ENCODE measurements around the gene MTERF1.
A peak's percentile ranks its signal among the peaks of the same experiment; 100 is the strongest.

Gene MTERF1, protein sequence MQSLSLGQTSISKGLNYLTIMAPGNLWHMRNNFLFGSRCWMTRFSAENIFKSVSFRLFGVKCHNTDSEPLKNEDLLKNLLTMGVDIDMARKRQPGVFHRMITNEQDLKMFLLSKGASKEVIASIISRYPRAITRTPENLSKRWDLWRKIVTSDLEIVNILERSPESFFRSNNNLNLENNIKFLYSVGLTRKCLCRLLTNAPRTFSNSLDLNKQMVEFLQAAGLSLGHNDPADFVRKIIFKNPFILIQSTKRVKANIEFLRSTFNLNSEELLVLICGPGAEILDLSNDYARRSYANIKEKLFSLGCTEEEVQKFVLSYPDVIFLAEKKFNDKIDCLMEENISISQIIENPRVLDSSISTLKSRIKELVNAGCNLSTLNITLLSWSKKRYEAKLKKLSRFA

DNA sequence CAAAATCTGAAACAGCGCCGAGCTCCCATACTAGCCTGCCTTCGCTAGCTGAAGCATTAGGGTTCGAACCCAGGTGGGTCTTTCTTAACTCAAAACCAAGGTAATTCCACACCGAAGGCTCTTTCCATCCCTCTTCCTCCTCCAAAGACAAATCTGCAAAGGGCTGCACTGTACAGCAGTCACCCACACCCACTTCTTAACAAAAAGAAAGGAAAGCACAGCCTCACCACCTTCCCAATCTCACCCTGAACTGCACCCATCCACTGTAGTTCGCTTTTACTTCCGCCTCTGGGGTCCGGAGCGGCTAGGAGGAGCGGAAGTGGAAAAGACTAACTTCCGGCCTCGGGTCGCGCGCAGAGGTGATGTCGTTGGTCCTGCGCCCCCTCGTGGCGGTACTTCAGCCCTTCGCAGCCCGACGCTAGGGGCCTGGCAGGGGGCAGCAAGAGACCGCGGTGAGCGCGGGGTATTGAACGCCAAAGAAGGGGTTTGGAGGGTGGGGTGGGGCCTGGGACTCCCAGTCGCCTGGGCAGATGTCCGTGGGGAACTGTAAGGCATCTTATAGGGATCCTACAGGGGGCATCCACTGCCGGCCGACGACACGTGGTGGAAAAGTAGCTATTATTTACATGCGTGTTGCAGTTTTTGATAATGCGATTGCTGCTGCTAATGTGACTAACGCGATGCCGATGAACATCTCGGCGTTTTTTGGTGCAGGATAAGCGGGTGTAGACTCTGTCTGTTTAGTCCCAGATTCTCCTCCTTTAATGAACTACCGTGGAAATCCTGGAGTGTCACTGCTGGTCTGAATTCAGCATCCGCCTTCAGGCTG is at the start of gene MTERF1:
TSS of gene MTERF1 (minus strand) at position 290 of the 829 bp plus-strand sequence. CDS start 619 bp downstream, outside the sequence.
- no peaks in the 10 kb centered on the region for H3K9me3 Mint-ChIP-seq (ENCODE audit: low read depth)

DNA sequence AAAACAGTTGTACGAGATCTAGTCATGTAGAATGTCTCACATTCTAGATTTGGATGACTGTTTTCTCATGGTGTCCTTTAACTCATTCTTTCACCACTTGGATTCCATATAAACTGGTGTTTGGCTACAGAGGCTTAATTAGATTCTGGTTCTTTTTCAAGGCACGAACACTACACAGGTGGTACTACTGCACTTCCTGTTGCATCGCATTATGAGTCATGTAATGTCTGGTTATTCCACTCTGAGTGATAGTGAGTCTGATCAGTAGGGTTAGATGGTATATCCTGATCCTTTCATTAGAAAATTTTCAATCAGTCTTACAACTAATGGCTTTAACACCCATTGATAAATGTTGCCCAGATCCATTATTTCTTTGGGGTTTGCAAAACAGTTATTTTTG is 49.0 kb upstream of the MTERF1 start:
- peaks cover 4% of the 10 kb centered on the region for H3K36me3 Mint-ChIP-seq
- H3K27me3 Mint-ChIP-seq: peaks cover 1% of the 10 kb centered on the region
- H3K27ac Mint-ChIP-seq: no peak overlapping the region
- H3K4me1 Mint-ChIP-seq (ENCODE audit: low read depth): peaks cover 9% of the 10 kb centered on the region
- no peak overlapping the region for H3K4me3 Mint-ChIP-seq
- H3K9me3 Mint-ChIP-seq (ENCODE audit: low read depth): peaks cover 5% of the 10 kb centered on the region

More for the DNA sequence above, at the start of gene MTERF1:
- peaks cover 19% of the 10 kb centered on the region for H3K36me3 Mint-ChIP-seq
- H3K4me1 Mint-ChIP-seq (ENCODE audit: low read depth): peaks cover 42% of the 10 kb centered on the region
- peak within 1 kb of the TSS; percentile 95 for H3K27ac Mint-ChIP-seq
- peak within 1 kb of the TSS; percentile 97 for H3K4me3 Mint-ChIP-seq
- no peaks in the 10 kb centered on the region for H3K27me3 Mint-ChIP-seq

DNA sequence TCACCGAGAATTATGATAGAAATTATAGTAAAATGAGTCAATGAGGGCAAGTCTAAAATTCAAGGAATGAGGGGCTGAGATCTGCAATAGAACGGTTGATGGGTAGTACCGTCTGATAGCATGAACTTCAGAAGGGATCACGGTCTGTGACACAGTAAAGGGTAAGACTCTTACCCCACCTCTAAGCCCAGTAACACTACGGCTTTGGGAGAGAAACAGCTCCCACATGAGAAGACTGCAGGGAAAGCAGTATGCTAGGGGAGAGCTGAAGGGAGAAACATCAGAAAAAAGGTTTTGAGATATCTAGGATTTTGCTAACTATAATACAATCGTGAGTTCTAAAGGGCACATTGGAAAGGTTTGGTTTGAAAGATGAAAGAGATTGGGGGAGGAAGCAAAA is 47.4 kb upstream of the MTERF1 start:
- no peak overlapping the region for H3K4me3 Mint-ChIP-seq
- peaks cover 3% of the 10 kb centered on the region for H3K36me3 Mint-ChIP-seq
- peaks cover under 1% of the 10 kb centered on the region for H3K27me3 Mint-ChIP-seq
- no peak overlapping the region for H3K27ac Mint-ChIP-seq
- peaks cover 5% of the 10 kb centered on the region for H3K9me3 Mint-ChIP-seq (ENCODE audit: low read depth)
- H3K4me1 Mint-ChIP-seq (ENCODE audit: low read depth): peaks cover 9% of the 10 kb centered on the region

DNA sequence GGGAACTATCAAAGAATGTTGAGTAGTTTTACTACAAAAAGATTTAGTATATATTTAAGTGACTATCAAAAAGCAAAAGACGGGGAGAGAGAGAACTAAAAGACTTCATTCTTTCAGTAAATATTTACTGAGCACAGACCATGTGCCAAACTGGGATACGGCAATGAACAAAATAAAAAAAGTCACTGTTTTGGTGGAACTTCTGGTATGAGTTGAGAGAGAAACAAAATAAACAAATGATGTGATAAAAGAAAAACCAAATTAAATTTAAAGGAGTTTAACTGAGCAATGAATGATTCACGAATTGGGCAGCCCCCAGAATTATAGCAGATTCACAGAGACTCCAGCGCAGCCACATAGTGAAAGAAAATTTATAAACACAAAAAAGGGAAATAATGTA is 42.4 kb upstream of the MTERF1 start:
- Mint-ChIP-seq H3K27ac (no peak overlapping the region), H3K4me1 (ENCODE audit: low read depth) (peaks cover under 1% of the 10 kb centered on the region), H3K9me3 (ENCODE audit: low read depth) (no peaks in the 10 kb centered on the region), H3K4me3 (no peak overlapping the region), H3K36me3 (no peaks in the 10 kb centered on the region), H3K27me3 (peaks cover 5% of the 10 kb centered on the region)

DNA sequence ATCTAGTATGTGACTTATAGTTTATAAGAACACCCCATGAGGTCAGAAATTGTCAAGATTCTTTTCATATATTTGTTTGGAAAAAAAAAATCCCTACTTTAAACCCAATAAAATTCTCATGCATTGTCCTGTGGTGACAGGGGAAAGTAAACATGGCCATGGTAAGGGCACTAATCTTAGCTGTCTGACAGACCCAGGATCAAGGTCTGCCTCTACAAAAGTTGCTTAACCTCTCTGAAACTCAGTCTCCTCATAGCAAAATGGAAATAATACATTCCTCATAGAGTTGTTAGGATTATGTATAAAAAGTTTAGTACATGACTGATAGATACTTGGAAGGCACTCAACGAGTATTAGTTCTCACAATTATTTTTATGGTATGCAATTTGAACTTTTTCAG is 37.9 kb upstream of the MTERF1 start:
- peaks cover 8% of the 10 kb centered on the region for H3K27me3 Mint-ChIP-seq
- no peaks in the 10 kb centered on the region for H3K4me1 Mint-ChIP-seq (ENCODE audit: low read depth)
- no peak overlapping the region for H3K27ac Mint-ChIP-seq

DNA sequence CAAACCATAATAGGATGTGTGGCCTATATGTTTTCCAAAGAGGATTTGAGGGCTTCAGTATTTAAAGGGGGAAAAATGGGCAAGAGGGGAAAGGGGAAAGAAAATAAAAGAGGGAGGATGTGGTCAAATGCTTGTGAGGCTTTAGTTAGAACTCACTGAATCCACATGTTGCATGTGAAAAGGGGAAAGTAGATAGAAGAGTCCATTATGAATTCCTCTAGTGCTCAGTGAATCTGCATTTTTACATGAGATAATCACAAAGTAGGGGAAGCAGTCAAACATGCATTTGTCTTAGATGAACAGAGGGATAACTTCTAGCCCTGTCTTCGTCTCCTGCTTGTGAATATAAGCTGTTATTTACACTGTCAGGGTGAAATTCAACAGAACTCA is 35.5 kb upstream of the MTERF1 start:
- Mint-ChIP-seq H3K4me1 (ENCODE audit: low read depth) (no peaks in the 10 kb centered on the region), H3K9me3 (ENCODE audit: low read depth) (no peaks in the 10 kb centered on the region), H3K27ac (no peak overlapping the region), H3K36me3 (no peaks in the 10 kb centered on the region), H3K4me3 (no peak overlapping the region), H3K27me3 (peaks cover 8% of the 10 kb centered on the region)

More for the DNA sequence above, 37.9 kb upstream of the MTERF1 start:
- no peaks in the 10 kb centered on the region for H3K9me3 Mint-ChIP-seq (ENCODE audit: low read depth)
- H3K4me3 Mint-ChIP-seq: no peak overlapping the region
- H3K36me3 Mint-ChIP-seq: no peaks in the 10 kb centered on the region

DNA sequence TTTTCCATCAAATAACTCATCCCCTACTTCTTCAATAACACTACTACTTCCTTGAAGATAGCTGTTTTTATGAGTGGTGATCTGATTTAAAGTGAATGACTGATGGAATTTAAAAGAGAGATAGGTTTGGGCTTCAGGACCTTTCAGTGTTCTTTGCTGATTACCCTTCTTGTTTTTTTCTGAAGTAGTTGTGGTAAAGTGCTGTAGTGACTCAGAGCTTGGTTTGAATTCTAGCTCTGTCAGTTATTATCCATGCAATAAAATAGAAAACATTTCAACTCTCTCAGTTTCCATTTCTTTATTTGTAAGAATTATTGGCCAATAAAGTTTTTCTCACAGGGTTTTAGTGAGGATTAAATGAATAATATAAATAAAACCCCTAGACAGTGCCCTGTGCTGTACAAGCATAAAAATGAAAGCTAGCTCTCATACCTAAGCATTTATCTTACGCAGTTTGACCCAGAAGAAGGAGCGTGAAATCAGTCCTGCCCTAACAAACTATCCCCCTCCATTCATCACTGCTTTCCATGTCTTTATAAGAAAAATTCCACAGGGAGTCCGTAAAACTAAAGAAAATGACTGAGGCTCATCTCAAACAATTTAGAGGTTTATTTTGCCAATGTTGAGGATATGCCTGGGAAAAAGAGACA is 35.0 kb upstream of the MTERF1 start:
- Mint-ChIP-seq H3K4me3 (no peak overlapping the region), H3K36me3 (no peaks in the 10 kb centered on the region)

DNA sequence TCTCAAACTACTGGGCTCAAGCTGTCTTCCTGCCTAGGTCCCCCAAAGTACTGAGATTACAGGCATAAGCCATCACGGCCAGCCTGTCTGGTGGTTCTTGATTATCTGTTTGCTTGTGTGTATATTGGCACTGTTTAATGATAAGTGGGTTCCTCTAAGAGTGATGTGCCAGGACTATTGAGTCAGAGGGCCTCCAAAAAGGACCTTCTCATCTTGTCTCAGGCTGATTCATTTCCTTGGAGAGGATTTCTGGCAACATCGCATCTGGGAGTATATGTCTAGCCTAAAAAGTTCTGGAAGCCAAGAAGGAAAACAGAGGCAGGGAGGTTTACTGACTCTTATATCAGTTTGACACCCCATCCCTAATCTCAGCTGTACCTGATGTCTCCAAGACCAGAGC is 33.1 kb upstream of the MTERF1 start:
- Mint-ChIP-seq H3K4me1 (ENCODE audit: low read depth) (no peaks in the 10 kb centered on the region), H3K4me3 (no peak overlapping the region), H3K27ac (no peak overlapping the region), H3K36me3 (no peaks in the 10 kb centered on the region), H3K9me3 (ENCODE audit: low read depth) (no peaks in the 10 kb centered on the region), H3K27me3 (peaks cover 9% of the 10 kb centered on the region)

More for the DNA sequence above, 35.0 kb upstream of the MTERF1 start:
- H3K9me3 Mint-ChIP-seq (ENCODE audit: low read depth): no peaks in the 10 kb centered on the region
- H3K27ac Mint-ChIP-seq: no peak overlapping the region
- no peaks in the 10 kb centered on the region for H3K4me1 Mint-ChIP-seq (ENCODE audit: low read depth)
- peaks cover 8% of the 10 kb centered on the region for H3K27me3 Mint-ChIP-seq

DNA sequence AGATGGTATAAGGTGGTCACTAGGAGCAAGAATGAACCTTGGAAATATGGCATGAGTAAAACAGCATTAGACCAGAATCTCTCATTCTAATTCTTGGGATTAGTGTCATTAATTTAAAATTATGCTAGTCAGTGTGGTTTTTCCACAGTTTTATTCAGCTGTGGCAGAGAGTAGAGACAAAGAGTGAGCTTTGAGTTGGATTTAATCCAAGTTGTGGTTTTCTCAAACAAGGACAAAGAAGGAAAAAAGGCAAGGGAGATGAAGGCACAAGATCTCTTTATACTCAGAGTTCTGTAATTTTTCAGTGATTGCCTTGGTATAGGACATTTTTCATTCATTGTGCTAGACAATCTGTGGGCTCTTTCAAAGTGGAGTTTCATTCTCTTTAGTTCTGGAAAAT is 32.0 kb upstream of the MTERF1 start:
- Mint-ChIP-seq H3K9me3 (ENCODE audit: low read depth) (no peaks in the 10 kb centered on the region), H3K27me3 (peaks cover 6% of the 10 kb centered on the region), H3K27ac (no peak overlapping the region), H3K4me3 (no peak overlapping the region), H3K4me1 (ENCODE audit: low read depth) (no peaks in the 10 kb centered on the region), H3K36me3 (no peaks in the 10 kb centered on the region)

DNA sequence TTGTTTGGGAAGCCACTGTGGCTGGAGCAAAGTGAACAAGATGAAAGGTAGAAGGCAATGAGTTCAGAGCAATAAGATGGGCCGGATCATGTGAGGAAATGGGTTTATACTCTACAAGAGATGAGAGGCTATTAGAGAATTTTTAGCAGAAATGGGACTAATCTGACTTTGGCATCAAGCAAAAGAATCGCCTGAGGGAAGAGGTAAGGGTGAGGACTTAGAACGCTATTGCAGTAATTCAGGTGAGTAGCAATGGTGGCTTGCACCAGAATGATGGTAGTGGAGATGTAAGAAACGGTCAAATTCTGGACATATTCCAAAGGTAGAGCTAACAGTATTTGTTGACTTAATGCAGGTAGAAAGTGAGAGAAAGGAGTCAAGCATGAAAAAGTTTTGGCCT is 30.6 kb upstream of the MTERF1 start:
- Mint-ChIP-seq H3K4me1 (ENCODE audit: low read depth) (no peaks in the 10 kb centered on the region), H3K27me3 (peaks cover 6% of the 10 kb centered on the region), H3K4me3 (no peak overlapping the region), H3K36me3 (no peaks in the 10 kb centered on the region), H3K27ac (no peak overlapping the region), H3K9me3 (ENCODE audit: low read depth) (no peaks in the 10 kb centered on the region)

DNA sequence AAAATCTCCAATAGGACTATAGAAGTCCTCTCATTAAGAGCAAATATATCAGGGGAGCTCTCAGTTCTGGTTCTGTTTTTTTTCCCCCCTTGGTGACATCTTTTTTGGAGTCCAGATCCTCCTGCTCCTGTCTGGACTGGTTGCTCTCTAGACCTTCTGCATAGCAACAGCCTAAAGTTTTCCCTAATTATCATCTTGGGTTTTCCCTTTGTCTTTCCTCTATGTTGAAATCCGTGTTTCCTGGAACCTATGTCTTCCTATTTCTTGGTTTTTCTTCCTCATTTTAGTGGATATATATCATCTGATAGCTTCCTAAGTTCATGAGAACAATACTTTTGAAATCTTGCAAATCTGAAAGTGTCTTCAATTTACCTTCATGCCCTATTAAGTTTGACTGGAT is 29.7 kb upstream of the MTERF1 start:
- Mint-ChIP-seq H3K27me3 (peaks cover 6% of the 10 kb centered on the region), H3K4me1 (ENCODE audit: low read depth) (no peaks in the 10 kb centered on the region), H3K9me3 (ENCODE audit: low read depth) (no peaks in the 10 kb centered on the region), H3K27ac (no peak overlapping the region), H3K4me3 (no peak overlapping the region), H3K36me3 (no peaks in the 10 kb centered on the region)

DNA sequence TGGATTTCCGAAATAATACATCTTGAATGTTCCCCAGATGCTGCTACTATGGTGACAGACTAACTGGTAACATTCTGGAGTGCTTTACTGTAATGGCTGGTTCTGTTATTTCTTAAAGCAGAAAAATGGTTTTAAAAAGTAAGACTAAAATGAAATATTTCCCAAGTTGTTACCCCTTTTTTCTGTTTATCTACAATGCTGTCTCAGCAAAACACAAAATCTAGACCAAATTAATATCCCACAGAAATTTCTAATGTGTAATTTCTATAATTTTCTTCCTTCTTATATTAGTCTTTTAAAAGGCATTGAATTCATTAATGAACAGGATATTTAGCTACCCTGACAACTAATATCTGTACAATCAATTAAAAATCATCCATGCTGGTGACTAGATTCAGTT is 19.1 kb upstream of the MTERF1 start:
- H3K27ac Mint-ChIP-seq: no peak overlapping the region
- no peaks in the 10 kb centered on the region for H3K4me1 Mint-ChIP-seq (ENCODE audit: low read depth)
- no peaks in the 10 kb centered on the region for H3K36me3 Mint-ChIP-seq
- peaks cover 4% of the 10 kb centered on the region for H3K27me3 Mint-ChIP-seq
- H3K4me3 Mint-ChIP-seq: no peak overlapping the region
- H3K9me3 Mint-ChIP-seq (ENCODE audit: low read depth): no peaks in the 10 kb centered on the region

DNA sequence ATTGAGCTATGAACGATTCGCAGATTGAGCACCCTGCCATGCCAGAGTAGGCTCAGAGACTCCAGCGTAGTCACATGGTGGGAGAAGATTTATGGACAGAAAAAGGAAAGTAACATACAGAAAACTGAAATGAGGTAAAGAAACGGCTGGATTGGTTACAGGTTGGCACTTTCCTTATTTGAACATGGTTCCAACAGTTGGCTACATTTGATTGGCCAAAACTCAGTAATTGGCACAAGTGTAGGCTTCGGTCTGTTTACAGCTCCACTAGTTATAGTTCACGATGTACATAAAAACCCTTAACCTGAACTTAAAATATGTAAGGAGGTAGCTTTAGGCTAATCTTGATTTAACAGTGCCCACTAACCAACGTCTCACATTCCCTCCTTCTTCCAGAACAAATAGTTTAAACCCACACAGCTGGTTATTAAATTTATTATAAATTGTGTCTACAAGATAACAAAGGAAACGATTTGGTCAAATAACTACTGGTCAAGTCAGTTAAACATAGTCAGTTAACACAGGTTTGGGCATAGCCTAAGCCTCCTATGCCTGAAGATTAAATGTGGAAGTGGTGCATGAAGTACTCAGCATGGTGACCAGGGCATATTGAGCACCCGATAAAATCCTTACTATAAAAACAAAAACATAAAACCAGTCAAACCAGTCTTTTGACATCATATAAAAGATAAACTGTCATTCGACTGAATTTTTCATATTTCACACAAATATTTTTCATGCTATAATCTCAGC is 17.9 kb upstream of the MTERF1 start:
- Mint-ChIP-seq H3K4me3 (no peak overlapping the region), H3K27me3 (peaks cover 4% of the 10 kb centered on the region), H3K36me3 (no peaks in the 10 kb centered on the region), H3K4me1 (ENCODE audit: low read depth) (no peaks in the 10 kb centered on the region), H3K9me3 (ENCODE audit: low read depth) (no peaks in the 10 kb centered on the region), H3K27ac (no peak overlapping the region)

DNA sequence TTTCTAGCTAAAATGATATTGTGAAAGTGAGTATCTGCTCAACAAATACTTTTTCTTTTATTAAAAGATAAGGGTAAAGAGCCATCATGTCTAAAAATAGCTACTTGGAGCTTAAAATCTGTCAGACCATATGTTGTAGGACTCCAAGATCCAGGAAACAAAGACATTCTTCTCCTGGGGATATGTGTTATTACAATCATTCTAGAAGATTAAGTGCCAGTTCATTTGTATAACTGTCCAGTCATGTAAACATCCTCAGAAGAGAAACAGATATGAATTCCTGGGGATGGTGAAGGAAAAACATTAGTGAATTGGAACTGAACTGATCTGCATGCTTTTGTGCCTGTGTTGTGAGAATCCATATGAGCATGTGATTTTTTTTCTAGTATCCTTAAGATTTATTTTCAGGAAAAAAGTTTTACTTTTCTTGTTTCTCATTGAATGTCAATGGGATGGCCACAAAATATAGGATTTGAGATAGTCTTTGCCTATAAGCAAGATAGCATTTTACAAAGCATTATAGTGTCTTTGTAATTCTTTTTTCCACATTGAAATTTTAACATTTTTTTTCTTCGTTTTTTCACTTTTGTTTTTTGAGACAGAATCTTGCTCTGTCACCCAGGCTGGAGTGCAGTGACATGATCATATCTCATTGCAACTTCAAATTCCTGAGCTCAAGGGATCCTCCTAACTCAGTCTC is 14.4 kb upstream of the MTERF1 start:
- Mint-ChIP-seq H3K4me3 (no peak overlapping the region), H3K36me3 (no peaks in the 10 kb centered on the region), H3K27ac (no peak overlapping the region), H3K27me3 (peaks cover 5% of the 10 kb centered on the region), H3K4me1 (ENCODE audit: low read depth) (no peaks in the 10 kb centered on the region), H3K9me3 (ENCODE audit: low read depth) (no peaks in the 10 kb centered on the region)

All from activated naive CD8-positive, alpha-beta T cell (primary cell).